Measurements from ENCODE around the gene DRP2.

DRP2 gene

DNA sequence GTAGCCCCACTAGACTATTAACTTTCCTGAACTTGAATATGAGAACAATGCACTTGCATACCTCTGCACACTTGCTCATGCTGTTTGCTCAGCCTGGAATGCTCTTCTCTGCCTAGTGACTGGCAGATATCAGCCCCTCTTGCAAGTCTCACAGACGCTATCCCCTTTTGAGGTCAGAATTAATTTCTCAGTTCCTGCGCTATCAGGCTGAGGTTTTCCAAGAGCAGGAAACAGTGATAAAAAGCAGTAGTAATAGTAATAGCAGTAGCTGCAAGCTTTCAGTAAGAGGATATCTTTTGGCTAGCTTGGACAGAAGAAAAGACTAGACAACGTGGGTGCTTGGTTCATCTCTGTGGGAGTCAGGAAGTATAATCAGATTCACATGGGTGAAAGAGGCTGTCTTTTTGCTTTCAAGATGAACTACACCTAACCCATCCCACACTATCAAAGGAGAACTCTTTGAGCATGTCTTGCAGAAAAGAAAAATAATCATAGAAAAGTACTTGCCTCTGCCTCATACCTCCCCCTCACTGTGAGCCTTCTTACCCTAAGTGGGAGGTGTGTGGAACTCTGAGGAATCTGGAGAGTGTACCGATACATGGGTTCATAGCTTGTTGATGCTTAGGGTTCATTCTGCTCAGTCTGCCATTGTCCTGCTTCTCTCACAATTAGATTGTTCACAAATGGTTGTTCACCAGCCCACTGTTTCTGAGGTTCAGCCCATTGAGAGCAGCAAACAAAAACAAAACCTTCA lies 11.3 kb upstream of the DRP2 start:
- WGBS, 2 experiments (ENCODE audit: insufficient coverage in 2 of 2) = 40% methylated on average over 2 of the region's 4 CpGs; no CpG with 5 or more reads in 1 of the 2 experiments

DNA sequence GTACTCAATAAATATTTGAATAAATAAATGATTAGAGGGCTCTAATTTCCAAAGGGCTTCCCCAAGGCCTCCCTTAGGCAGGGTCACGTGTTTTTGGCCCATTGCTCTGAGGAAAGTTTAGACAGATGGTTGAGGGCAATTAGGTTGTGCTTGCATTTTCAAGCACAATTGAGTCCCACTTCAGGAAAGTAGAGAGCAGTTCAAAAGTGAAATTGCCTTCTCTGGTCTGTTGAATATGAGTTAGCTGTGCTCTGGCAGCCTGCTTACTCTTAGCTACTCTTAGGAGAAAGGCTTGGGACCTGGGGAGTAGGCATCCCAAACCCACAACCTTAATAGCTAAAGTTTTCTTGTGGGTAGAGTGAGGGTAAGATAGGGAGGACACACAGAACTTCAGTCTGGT lies 9.0 kb upstream of the DRP2 start:
- peaks cover 8% of the 10 kb centered on the region for H3K4me1 ChIP-seq (ENCODE audit: control insufficient read depth, insufficient read depth, low read length, poor library complexity, severe bottlenecking)
- no peaks in the 10 kb centered on the region for H3K9me3 ChIP-seq (ENCODE audit: control insufficient read depth, low read length)
- WGBS, 2 experiments (ENCODE audit: insufficient coverage in 2 of 2) = no CpG with 5 or more reads among the region's 1 CpG
- no peaks in the 10 kb centered on the region for H3K36me3 ChIP-seq (ENCODE audit: control insufficient read depth, insufficient read depth, low read length)
- no peak overlapping the region for H3K4me3 ChIP-seq (ENCODE audit: extremely low read depth, insufficient read depth, low read length, poor library complexity, severe bottlenecking)
- H3K27ac ChIP-seq (ENCODE audit: low read depth, low read length, severe bottlenecking) = no peak overlapping the region

More for the DNA sequence above, 11.3 kb upstream of the DRP2 start:
- Histone ChIP-seq H3K27ac (ENCODE audit: low read depth, low read length, severe bottlenecking) (peak overlapping the region; percentile 45), H3K4me3 (ENCODE audit: extremely low read depth, insufficient read depth, low read length, poor library complexity, severe bottlenecking) (no peak overlapping the region), H3K36me3 (ENCODE audit: control insufficient read depth, insufficient read depth, low read length) (no peaks in the 10 kb centered on the region), H3K9me3 (ENCODE audit: control insufficient read depth, low read length) (no peaks in the 10 kb centered on the region), H3K4me1 (ENCODE audit: control insufficient read depth, insufficient read depth, low read length, poor library complexity, severe bottlenecking) (peaks cover 8% of the 10 kb centered on the region)

DNA sequence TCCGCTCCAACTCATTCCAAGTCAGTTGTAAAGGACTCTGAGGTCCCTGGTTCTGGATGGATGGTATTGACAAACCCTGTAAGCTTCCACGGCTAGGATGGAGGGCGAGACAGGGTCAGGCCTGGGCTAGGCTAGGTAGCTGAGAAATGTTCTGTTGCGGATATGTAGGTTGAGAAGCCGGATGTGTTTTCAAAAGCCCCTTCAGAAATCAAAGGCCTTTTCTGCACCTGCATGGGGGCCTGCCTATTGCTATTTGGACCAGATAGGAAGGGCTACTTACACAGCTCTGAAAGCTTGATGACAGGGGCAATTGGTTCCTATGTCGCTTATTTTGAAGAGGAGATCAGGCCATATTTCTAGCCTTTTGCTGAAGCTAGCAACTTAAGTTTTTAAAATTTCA lies 1.9 kb upstream of the DRP2 start:
- Histone ChIP-seq H3K9me3 (ENCODE audit: control insufficient read depth, low read length) (no peaks in the 10 kb centered on the region), H3K27ac (ENCODE audit: low read depth, low read length, severe bottlenecking) (no peak overlapping the region), H3K36me3 (ENCODE audit: control insufficient read depth, insufficient read depth, low read length) (no peaks in the 10 kb centered on the region), H3K4me1 (ENCODE audit: control insufficient read depth, insufficient read depth, low read length, poor library complexity, severe bottlenecking) (peaks cover 21% of the 10 kb centered on the region), H3K4me3 (ENCODE audit: extremely low read depth, insufficient read depth, low read length, poor library complexity, severe bottlenecking) (no peak overlapping the region)
- 93% methylated on average over 2 of the region's 6 CpGs; no CpG with 5 or more reads in 1 of the 2 experiments for WGBS, 2 experiments (ENCODE audit: insufficient coverage in 2 of 2)

GRCh38 chrX:101219864-101220346 lies 319 bp downstream of the DRP2 start:
- Histone ChIP-seq H3K4me1 (ENCODE audit: control insufficient read depth, insufficient read depth, low read length, poor library complexity, severe bottlenecking) (peaks cover 21% of the 10 kb centered on the region), H3K36me3 (ENCODE audit: control insufficient read depth, insufficient read depth, low read length) (no peaks in the 10 kb centered on the region), H3K27ac (ENCODE audit: low read depth, low read length, severe bottlenecking) (peak overlapping the region; percentile 85), H3K4me3 (ENCODE audit: extremely low read depth, insufficient read depth, low read length, poor library complexity, severe bottlenecking) (peak overlapping the region; percentile 8), H3K9me3 (ENCODE audit: control insufficient read depth, low read length) (no peaks in the 10 kb centered on the region)
- WGBS, 2 experiments (ENCODE audit: insufficient coverage in 2 of 2) = 40 to 44% methylated on average over 3 to 6 of the region's 12 CpGs

DNA sequence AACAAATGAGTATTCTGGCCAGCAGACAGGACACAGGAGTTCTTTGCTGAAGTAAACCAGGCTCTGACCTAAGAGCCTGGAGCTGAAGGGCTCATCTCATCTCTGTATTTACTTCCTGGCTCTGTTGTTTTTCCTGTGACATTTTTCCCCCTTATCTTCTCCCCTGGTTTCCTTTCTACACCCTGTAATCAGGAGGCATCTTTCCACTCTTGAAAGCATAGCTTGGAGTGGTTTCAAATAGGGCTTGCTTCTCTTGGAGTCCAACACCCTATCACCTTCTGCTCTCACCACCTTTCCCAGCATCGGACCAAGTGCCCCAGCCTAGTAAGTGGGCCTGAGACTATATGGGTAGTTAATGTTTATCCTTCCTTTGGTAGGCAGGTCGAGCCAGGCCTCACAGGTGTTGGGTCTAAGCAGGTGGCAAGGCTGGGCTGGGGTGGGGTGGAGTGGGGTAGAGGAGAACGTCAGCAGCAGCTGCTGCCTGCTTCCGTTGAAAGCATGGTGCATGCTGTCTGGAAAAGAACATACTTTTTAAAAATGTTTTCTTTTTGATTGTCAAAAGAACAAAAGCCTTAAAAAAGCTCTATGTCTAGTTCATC lies 1.2 kb downstream of the DRP2 start:
- WGBS, 2 experiments (ENCODE audit: insufficient coverage in 2 of 2) = 100% methylated on average over 1 of the region's 4 CpGs; no CpG with 5 or more reads in 1 of the 2 experiments
- Histone ChIP-seq H3K9me3 (ENCODE audit: control insufficient read depth, low read length) (no peaks in the 10 kb centered on the region), H3K27ac (ENCODE audit: low read depth, low read length, severe bottlenecking) (peak overlapping the region; percentile 85), H3K4me1 (ENCODE audit: control insufficient read depth, insufficient read depth, low read length, poor library complexity, severe bottlenecking) (peaks cover 21% of the 10 kb centered on the region), H3K36me3 (ENCODE audit: control insufficient read depth, insufficient read depth, low read length) (no peaks in the 10 kb centered on the region), H3K4me3 (ENCODE audit: extremely low read depth, insufficient read depth, low read length, poor library complexity, severe bottlenecking) (peak overlapping the region; percentile 11)

GRCh38 chrX:101223226-101223625 lies 3.6 kb downstream of the DRP2 start:
- Histone ChIP-seq H3K9me3 (ENCODE audit: control insufficient read depth, low read length) (no peaks in the 10 kb centered on the region), H3K27ac (ENCODE audit: low read depth, low read length, severe bottlenecking) (no peak overlapping the region), H3K4me1 (ENCODE audit: control insufficient read depth, insufficient read depth, low read length, poor library complexity, severe bottlenecking) (peaks cover 17% of the 10 kb centered on the region), H3K4me3 (ENCODE audit: extremely low read depth, insufficient read depth, low read length, poor library complexity, severe bottlenecking) (no peak overlapping the region), H3K36me3 (ENCODE audit: control insufficient read depth, insufficient read depth, low read length) (no peaks in the 10 kb centered on the region)
- no CpG with 5 or more reads among the region's 1 CpG for WGBS, 2 experiments (ENCODE audit: insufficient coverage in 2 of 2)

- Histone ChIP-seq H3K9me3 (ENCODE audit: control insufficient read depth, low read length) (no peaks in the 10 kb centered on the region), H3K36me3 (ENCODE audit: control insufficient read depth, insufficient read depth, low read length) (no peaks in the 10 kb centered on the region), H3K4me1 (ENCODE audit: control insufficient read depth, insufficient read depth, low read length, poor library complexity, severe bottlenecking) (peaks cover 12% of the 10 kb centered on the region), H3K27ac (ENCODE audit: low read depth, low read length, severe bottlenecking) (no peak overlapping the region), H3K4me3 (ENCODE audit: extremely low read depth, insufficient read depth, low read length, poor library complexity, severe bottlenecking) (no peak overlapping the region)
- 100% methylated on average over 1 of the region's 1 CpG; no CpG with 5 or more reads in 1 of the 2 experiments for WGBS, 2 experiments (ENCODE audit: insufficient coverage in 2 of 2)
Measured at GRCh38 chrX:101229170-101229569, 9.6 kb downstream of the DRP2 start.

DNA sequence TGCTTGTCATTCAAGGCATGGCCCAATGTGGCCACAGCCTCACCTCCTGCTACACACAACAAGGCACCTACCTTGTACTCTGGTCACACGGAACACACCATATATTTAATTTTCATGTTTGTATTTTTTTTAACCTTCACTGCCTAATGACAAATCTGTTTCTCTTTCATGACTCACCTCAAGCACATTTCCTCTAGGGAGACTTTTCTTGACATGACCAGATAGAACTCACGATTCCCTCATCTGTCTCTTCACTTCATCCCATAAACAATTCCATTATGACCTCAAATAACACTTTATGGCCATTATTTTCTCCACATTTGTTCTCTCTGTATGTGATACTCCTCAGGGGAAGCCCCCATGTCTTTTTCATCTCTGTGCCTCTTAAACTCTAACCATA lies 11.1 kb downstream of the DRP2 start:
- 100% methylated on average over 1 of the region's 2 CpGs for WGBS, 2 experiments (ENCODE audit: insufficient coverage in 2 of 2)
- peaks cover 12% of the 10 kb centered on the region for H3K4me1 ChIP-seq (ENCODE audit: control insufficient read depth, insufficient read depth, low read length, poor library complexity, severe bottlenecking)
- no peak overlapping the region for H3K27ac ChIP-seq (ENCODE audit: low read depth, low read length, severe bottlenecking)
- H3K36me3 ChIP-seq (ENCODE audit: control insufficient read depth, insufficient read depth, low read length) = no peaks in the 10 kb centered on the region
- H3K4me3 ChIP-seq (ENCODE audit: extremely low read depth, insufficient read depth, low read length, poor library complexity, severe bottlenecking) = no peak overlapping the region
- H3K9me3 ChIP-seq (ENCODE audit: control insufficient read depth, low read length) = no peaks in the 10 kb centered on the region

GRCh38 chrX:101231080-101231479 lies 11.5 kb downstream of the DRP2 start:
- Histone ChIP-seq H3K4me3 (ENCODE audit: extremely low read depth, insufficient read depth, low read length, poor library complexity, severe bottlenecking) (no peak overlapping the region), H3K27ac (ENCODE audit: low read depth, low read length, severe bottlenecking) (no peak overlapping the region), H3K36me3 (ENCODE audit: control insufficient read depth, insufficient read depth, low read length) (no peaks in the 10 kb centered on the region), H3K9me3 (ENCODE audit: control insufficient read depth, low read length) (no peaks in the 10 kb centered on the region), H3K4me1 (ENCODE audit: control insufficient read depth, insufficient read depth, low read length, poor library complexity, severe bottlenecking) (peaks cover 12% of the 10 kb centered on the region)
- WGBS, 2 experiments (ENCODE audit: insufficient coverage in 2 of 2) = 60% methylated on average over 1 of the region's 1 CpG; no CpG with 5 or more reads in 1 of the 2 experiments

DNA sequence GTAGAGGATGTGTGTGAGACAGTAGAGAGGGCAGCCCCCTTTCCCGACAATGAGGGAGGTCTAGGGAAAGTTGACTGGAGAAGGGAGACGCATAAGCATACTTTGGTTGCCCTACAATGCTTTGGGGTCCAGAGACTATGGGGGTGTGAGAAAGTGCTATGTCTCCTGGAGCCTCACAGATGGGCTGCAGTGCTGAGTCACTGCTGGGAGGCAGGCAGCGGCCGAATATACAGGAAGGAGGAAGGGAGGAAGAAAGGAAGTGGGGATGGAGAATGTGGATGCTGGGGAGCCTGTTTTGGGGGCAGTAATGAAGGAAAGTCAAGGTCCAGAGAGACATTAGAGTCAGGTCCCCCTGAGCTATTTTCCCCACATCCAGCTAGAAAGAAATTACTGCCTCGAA lies 12.7 kb downstream of the DRP2 start:
- Histone ChIP-seq H3K36me3 (ENCODE audit: control insufficient read depth, insufficient read depth, low read length) (no peaks in the 10 kb centered on the region), H3K4me1 (ENCODE audit: control insufficient read depth, insufficient read depth, low read length, poor library complexity, severe bottlenecking) (peaks cover 12% of the 10 kb centered on the region), H3K27ac (ENCODE audit: low read depth, low read length, severe bottlenecking) (no peak overlapping the region), H3K9me3 (ENCODE audit: control insufficient read depth, low read length) (no peaks in the 10 kb centered on the region), H3K4me3 (ENCODE audit: extremely low read depth, insufficient read depth, low read length, poor library complexity, severe bottlenecking) (no peak overlapping the region)
- WGBS, 2 experiments (ENCODE audit: insufficient coverage in 2 of 2) = 80% methylated on average over 2 of the region's 5 CpGs; no CpG with 5 or more reads in 1 of the 2 experiments

DNA sequence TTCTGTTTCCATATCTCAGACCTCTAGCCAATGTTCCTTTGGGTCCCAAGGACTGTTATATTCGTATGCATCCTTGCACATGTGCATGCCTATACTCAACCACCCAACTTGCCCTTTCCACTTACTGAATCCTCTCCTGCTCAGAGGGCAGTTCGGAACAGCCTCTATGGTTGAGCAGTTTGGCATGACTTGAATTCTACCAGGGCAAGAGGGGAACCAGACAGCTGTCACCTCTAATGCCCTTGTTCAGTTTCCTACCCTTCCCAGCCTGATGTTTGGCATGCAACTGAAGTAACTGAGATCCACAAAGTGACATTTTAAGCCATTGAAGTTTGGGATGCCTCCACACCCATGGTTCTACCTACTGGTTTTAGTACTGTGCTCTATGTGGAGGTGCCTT lies 17.5 kb downstream of the DRP2 start:
- no peak overlapping the region for H3K4me3 ChIP-seq (ENCODE audit: extremely low read depth, insufficient read depth, low read length, poor library complexity, severe bottlenecking)
- no peaks in the 10 kb centered on the region for H3K9me3 ChIP-seq (ENCODE audit: control insufficient read depth, low read length)
- WGBS, 2 experiments (ENCODE audit: insufficient coverage in 2 of 2) = 100% methylated on average over 1 of the region's 2 CpGs; no CpG with 5 or more reads in 1 of the 2 experiments
- H3K4me1 ChIP-seq (ENCODE audit: control insufficient read depth, insufficient read depth, low read length, poor library complexity, severe bottlenecking) = peaks cover 6% of the 10 kb centered on the region
- no peak overlapping the region for H3K27ac ChIP-seq (ENCODE audit: low read depth, low read length, severe bottlenecking)
- peaks cover 5% of the 10 kb centered on the region for H3K36me3 ChIP-seq (ENCODE audit: control insufficient read depth, insufficient read depth, low read length)

Measured in mesodermal cell (in vitro differentiated cells).